ENCODE measurements around the gene KLRD1.
"Not testable (repeated sequence)": the region's sequence is repeated elsewhere in the genome, so short reads cannot be mapped to it uniquely, and the experiment has no call there.

The KLRD1 gene, protein sequence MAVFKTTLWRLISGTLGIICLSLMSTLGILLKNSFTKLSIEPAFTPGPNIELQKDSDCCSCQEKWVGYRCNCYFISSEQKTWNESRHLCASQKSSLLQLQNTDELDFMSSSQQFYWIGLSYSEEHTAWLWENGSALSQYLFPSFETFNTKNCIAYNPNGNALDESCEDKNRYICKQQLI

DNA sequence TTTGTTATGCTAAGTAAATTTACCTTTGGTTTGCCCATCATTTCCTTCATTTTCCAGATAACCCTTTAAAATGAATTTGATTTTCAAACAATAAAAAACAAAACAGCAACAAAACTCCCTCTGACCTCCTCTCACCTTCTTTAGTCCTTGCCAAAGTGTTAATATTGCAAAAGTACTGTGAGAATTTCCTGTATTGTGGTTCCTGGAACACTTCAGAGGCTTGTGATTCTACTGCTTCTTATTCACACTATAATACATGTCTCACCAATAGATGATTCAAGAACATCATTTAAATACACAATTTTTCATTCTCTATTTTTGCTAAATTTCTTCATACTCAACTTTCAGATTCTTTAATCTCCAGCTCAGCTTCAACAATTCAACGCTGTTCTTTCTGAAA lies at the start of gene KLRD1:
TSS of gene KLRD1 (plus strand) at position 241 of the 400 bp plus-strand sequence. CDS start 208 bp downstream, outside the sequence.
- DNase-seq = peak; percentile 43

DNA sequence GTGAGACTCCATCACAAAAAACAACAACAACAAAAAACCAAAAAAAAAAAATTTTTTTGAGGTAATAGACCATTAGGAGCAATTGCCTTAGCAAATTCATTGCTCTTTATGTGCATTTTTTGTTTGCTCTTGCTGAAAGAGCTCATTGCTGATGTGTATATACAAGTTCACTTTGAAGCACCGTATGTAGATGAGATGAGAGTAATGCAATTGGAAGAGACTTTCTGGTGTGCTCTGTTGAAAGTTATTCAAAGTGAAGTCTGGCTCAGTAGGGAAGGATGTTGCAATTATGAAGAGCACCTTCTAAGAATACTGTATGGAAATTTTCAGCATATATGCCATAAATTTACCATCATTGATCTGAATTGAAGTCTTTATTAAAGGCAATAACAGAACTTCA lies 46.7 kb upstream of the KLRD1 start:
- no peak for DNase-seq

DNA sequence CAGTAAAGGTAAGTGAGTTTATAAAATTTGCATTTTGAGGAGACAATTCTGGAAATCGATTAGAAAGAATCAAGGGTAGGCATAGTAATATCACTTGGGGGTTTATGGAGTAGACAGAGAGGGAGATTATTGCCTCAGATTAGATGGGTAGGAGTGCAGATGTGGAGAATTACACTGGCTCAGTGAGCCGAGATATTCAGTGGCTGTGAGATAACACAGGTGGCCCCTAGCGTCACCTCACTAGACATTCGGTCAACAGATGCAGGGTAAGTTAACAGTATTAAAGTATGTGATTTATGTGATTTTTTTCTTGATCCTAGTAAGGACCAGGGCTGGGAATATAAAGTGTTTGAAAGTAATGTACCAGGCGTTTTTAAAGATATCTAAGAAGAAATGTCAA lies 39.6 kb upstream of the KLRD1 start:
- no peak for DNase-seq

DNA sequence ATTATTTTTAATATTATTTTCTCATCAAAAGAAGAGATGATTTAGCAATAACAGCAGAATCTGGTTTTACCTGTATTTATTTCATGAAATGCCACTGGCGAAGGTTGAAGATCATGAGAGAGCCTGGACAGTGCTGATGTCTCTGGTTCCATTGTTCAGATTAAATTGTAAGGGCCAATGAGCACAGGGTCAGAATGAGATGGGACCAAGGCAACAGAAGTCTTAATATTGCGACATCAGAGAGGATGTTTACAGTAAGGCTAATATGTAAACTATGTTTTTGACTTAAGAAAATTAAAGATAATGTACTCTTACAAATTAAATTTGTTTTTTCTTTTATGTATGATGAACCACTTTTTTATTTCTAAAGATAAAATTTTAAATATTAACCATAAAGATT lies 35.2 kb upstream of the KLRD1 start:
- DNase-seq = no peak

DNA sequence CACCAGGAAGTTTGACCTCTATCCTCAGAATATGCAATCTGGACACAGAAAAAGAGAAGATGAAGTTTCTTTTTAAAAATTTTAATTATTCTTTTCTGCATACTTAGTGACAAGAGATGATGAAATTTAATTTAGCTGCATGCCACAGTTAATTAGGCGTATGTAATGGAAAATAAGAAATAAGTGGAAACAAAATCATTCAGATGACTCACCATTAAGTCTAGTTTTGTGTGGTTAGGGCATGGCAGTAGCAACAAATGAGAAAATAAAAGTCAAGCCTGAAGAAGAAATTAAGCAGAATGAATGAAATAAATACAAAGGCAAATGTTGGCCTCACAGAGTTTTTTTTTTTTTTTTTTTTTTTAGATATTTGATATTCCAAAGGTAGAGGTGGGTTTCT lies 30.9 kb upstream of the KLRD1 start:
- no peak for DNase-seq

DNA sequence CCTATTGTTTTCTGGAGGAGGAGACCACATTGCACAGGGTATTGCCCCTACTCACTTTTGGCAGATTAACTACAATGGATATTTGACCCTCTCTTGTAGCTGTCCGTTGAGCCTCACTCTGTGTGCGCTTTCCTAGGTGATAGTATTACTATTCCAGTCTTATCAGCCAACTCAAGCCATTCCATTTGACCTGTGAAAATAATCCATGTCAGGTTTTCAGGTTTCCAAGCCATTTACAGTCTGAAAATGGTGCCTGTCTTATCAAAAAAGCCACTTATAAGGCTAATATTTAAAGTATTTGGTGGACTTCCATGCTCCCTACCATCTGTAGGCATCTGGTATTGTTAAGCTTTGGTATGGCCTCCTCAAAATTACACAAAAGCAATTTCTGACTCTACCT lies 29.6 kb upstream of the KLRD1 start:
- DNase-seq = no peak

DNA sequence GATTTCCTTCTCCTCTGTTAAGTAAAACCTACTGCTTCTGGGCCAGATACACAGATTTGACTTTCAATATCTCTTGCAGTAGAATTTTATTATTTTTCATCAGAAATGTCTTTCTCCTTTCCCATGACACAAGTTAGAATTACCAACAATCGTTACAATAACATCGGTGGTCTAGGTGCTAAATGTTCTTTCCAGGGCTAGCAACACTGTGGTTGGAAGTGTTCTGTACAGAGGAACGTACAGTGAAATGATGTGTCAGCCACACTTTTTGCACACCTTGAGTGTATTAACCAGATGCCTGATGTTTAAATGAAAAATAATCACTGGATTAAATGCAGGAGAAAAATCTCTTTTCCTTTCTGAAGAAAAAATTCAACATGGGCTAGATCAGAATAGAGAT lies 27.7 kb upstream of the KLRD1 start:
- peak; percentile 41 for DNase-seq

DNA sequence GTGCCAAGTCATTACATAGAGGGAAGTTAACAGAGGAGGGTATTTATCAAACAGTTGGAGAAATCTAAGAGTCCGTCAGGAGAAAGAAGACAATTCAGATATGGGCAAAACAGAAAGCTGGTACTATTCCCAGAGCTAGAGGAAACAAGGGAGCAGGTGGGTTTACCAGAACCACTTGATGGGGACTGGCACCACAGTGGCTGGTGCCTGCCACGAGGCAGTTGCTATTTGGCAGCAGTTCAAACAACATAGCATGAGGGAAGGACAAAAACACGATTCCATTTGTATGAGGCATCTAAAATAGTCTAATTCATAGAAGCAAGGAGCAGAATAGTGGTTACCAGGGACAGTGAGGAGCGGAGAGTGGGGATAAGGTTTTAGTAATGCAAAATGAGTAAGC lies 24.6 kb upstream of the KLRD1 start:
- no peak for DNase-seq

DNA sequence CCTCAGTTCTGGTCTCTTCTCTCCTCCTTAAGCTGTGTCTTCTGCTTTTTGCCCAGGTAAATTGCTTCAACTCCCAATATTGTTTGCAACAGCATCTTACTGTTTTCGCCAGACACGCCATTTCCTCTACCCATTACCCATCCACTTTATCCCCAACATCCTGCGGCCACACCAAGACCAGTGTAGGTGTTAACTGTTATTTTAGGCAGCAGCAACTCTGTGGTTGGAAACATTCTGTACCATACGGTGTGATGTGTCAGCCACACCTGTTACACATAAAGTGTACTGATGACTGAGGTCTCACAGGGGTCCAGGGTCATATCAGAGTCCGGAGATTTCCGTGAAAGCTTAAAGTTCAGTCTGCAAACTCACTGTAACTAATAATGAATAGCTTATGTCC lies 21.8 kb upstream of the KLRD1 start:
- peak; percentile 51 for DNase-seq

DNA sequence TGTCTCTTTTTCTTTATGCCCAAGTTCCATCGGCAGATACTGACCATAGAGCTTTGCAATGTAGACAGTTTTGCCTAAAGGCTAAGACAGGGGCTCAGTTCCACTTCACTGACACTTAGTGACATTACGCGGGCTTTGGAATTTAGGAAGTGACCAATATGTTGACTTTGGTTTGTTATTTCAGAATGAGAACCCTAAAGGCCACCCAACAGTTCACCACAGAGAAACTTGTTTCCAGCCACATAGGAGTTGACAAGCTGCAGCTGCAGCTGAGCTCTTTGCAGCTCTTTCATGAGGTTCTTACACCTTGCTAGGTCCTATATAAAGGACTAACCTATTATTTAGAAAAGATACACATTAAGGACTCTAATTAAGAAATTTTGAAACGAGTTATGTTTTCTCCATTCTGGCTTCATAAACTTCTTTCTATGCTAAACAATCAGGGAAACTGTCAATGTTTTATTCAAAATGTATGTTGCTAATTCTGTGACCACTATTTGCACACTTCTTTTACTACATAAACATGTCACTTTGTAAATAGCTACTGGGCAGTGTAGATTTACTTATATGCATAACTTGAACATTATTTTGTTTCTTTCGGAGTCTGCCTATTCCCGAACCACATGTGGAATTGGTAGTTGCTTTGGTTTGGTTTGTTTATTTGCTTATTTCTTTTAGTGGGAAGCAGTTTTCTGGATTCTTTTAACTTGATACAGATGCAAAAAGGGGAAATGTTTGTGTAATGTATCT lies 18.5 kb upstream of the KLRD1 start:
- no peak for DNase-seq

DNA sequence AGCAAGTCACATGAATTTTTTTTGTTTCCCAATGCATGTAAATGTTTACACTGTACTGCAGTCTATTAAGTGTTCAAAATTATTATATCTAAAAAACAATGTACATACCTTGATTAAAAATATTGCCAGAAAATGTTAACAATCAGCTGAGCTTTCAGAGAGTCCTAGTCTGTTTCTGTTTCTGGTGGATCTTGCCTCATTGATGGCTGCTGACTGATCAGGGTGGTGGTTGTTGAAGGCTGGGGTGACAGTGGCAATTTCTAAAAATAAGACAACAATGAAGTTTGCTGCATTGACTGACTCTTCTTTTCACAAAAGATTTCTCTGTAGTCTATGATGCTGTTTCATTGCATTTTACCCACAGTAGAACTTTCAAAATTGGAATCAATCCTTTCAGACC lies 16.6 kb upstream of the KLRD1 start:
- DNase-seq = no peak

DNA sequence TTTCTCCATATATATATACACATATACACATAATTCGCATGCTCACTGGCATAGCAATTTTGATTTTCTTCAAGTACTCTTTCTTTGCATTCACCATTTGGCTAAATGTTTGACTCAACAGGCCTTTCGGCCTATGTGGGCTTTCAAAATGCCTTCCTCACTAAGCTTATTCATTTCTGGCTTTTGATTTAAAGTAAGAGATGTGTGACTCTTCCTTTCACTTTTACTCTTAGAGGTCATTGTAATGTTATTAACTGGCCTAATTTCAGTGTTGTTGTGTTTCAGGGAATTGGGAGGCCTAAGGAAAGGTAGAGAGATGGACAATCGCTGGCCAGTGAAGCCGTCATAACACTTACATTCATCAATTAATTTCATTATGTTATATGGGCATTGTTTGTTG lies 14.5 kb upstream of the KLRD1 start:
- DNase-seq = no peak

DNA sequence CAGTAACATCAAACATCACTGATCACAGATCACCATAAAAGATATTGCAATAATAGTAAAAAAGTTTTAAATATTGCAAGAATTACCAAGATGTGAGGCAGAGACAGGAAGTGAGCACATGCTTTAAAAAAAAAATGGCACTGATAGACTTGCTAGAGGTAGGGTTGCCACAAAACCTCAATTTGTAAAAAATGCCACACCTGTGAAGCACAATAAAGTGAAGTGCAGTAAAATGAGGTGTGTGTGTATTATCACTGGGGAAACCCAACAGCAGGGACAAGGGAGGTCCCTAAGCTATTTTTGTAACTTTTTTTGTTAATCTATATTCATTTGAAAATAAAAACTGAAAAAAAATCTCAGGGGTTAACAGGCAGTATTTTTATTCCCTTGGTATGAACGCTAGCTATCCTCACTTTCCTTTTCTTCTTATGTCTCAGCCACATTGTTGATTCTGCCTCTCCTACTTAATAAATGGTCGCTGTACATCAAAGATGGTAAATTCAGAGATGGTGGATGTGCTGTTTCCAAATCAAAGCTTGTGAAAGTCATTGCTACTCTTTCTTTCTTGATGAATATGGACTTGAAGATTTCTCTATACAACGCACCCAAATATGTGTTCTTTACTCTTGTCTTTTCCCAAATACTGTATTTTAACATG lies 14.0 kb upstream of the KLRD1 start:
- peak; percentile 78 for DNase-seq

DNA sequence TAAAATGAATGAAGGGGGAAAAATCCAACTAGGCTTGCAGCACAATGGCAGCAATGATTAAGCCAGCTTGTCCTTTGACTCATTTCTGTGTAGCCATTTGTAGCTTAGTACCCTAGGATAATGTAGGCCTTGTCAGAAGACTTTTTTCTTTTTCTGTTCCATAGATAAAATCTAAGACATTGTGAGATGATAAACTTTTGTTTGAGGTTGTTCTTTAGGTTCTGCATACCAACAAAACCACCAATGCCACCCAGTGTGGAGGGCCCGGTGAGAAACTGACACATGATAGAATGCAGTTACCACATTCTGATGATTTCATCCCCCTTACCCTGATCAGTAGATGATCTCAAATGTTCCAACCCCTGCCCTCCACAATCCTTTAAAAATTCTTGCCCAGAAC lies 6.6 kb upstream of the KLRD1 start:
- DNase-seq = no peak

DNA sequence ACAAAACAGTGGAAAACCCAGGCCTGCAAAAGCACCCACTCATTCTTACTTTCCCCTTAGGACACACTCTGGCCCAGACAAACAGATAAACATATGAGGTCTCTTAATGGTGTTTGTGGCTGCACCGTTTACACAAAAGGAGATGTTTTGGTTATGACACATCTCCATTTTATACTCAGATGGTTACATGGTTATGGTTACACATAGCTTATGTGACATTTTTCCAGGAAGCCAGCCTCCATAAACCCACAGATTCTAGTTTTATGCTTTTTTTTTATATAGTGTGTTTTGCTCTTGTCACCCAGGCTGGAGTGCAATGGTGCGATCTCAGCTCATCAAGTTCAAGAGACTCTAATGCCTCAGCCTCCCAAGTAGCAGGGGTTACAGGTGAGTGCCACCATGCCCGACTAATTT lies 3.5 kb upstream of the KLRD1 start:
- peak; percentile 51 for DNase-seq

DNA sequence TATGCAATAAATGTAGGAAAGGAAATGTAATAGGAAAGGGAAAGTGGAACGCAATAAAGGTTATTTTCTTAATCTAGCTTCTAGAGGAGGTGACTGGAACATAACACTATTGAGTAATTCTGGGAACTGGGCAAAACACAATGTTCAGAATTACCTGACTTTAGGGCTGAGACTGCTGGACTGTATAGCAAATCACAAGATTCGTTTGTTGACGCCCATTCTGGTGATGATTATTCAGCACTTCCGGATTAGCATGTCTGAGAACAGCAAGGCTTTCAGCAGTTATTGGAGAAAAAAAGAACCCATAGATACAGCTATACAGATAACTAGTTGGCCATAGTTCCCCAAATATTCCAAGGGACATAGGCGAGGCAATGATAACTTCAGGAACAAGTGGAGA lies 2.3 kb upstream of the KLRD1 start:
- DNase-seq = peak; percentile 37

DNA sequence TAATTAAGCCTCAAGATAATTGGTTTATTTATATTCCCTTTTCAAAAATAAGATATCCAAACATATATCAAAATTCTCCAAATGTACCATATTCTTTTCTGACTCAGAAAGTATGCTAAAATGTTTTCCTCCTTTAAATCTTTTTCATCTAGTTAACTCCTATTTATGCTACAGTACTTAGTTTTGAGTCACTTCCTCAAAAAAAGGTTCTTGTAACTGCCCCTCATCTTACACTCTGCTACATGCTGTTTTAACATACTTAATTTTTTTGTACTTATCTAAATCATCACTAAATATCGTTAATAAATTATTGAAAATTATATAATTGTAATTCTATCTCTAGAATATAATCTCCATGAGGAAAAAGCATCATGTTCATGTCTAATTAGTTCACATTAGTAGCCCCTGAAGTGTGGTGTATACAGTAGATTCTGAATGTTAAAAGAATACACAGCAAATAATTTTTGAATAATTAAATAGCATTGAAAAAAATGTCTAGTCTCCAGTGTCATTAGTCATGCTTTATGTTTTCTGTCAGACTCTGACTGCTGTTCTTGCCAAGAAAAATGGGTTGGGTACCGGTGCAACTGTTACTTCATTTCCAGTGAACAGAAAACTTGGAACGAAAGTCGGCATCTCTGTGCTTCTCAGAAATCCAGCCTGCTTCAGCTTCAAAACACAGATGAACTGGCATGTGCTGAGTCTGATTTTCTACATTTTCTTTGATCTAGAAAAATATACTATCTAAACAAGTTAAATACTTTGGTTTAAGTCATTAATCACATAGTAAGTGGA lies 3.5 kb downstream of the KLRD1 start:
- no peak for DNase-seq

DNA sequence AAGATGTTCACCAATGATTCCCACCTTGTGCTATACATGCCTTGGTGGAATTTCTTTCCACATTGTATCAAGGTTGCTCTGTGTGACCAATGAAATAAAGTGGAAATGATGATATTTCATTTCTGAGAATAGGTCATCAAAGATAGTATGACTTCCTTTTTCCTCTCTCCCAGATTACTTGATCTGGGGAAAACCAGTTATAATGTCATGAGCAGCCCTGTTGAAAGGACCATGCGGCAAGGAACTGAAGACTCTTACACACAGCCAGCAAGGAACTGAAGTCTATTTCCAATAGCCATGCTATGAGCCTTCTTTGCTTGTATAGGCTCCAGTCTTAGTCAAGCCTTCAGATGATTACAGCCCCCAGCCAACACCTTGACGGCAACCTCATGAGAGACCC lies 11.7 kb downstream of the KLRD1 start:
- DNase-seq = no peak

DNA sequence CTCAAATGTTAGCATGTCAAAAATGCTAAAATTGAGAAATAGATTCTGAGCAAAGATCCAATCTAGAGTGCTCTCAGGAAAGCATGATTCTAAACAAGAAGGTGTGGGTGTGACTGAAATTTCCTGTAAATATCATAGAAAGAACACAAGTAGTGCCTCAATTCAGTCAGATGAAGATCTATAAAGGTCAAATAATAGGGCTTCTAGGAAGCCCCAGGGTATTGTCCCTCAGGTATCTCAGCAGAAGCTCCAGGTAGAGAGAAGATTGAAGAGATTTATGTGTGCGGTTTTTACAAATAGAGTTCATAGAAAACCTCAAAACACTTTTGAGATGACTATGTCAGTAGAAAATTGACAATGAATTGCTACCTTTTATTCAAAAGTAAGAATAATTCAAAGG lies 13.0 kb downstream of the KLRD1 start:
- no peak for DNase-seq

DNA sequence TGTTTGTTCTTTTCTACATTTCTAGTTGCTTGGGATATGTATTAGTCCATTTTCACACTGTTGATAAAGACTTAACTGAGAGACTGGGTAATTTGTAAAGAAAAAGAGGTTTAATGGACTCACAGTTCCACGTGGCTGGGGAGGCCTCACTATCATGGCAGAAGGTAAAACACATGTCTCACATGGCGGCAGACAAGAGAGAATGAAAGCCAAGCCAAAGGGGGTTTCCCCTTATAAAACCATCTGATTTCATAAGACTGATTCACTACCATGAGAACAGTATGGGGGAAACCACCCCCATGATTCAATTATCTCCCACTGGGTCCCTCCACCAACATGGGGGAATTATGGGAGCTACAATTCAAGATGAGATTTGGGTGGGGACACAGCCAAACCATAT lies 21.0 kb downstream of the KLRD1 start:
- DNase-seq = not testable (repeated sequence)

DNA sequence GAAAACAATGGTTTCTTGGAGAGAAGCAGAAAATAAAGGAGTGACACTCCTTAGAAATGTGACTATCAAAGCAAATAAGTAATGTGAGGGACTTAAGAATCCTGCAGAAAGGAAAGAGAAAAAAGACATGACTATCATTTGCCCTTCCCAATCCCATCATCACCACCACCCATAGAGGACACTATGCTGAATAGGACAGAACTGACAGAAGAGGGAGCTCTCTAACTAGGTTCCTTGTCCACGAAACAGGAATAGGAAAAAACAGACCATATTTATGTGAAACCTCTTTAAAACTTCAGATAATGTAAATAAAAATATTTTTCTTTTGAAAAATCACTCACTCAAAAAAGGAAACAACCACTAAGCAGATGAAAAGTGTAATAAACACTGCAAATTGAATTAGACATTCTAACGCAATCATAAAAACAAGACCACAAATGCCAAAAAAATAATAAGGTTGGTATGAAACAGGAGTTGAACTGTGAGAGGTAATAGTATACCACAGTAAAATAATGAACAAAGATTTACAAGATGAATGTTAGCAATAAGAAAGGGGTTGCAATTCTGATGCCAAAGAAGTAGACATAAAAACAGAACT lies 24.1 kb downstream of the KLRD1 start:
- DNase-seq = peak; percentile 55

DNA sequence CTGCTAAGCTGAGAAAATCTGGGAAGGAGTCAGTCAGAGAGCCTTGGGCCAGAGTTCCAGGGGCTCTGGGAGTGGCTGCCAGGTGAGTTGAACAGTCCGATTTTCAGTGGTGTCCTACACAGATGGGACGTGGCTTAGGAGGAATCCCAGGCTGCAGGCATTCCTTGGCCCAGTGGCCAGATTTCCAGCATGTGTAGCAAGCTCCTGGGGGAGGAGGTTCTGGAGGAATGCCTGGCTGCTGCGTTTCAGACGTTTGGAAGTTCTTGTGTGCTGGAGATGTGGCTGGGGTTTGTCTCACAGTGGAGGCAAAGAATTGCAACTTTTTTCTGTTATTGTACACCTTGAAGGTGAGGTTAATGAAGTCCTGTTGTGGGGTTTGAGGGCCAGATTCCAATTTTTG lies 28.5 kb downstream of the KLRD1 start:
- not testable (repeated sequence) for DNase-seq

DNA sequence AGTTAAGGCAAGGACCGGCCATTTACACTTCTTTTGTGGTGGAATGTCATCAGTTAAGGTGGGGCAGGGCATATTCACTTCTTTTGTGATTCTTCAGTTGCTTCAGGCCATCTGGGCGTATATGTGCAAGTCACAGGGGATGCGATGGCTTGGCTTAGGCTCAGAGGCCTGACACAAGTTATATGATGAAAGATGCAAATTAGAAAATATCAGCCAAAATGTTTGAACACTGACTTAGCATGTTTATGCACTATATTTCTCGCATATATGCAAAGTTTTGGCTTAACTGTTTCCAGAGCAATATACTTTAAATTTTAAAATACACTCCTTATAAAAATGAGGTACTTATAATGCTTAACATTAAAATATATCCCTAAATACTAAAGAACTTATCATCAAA lies 30.8 kb downstream of the KLRD1 start:
- DNase-seq = not testable (repeated sequence)

Data from CD4-positive, alpha-beta T cell treated with Interleukin-17A for 1 hour (primary cell).